Measurements from ENCODE around the gene C15orf40. TPM values are rescaled to one million over a fixed set of nuclear protein-coding genes. Genes with fewer than 3 reads are reported as not detected.

Gene C15orf40
- total RNA-seq, 4 donors from 2014 or later = 2.0 to 21.2 (median 8.3) TPM

DNA sequence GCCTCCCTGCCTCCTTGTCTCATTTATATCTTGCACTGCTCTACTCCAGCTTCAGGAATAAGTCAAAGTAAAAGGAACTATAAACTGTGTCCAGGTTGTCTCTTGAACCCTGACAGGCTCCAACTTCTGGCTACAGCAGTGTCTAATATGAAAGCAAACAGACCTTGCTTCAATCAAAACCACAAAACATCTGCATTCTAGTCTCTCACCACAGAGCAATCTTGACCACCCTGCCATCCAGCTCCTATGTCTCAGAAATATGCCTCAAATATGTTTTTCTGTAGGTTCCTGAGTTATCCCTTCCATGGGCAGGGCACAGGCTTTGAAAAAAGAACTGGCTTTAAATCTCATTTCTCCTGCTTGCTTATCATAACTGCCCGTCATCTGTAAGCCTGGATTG is 38.4 kb downstream of the C15orf40 start:
- intact Hi-C loops (cut with DNase I; ENCODE audit: low total_unique reads) = no loop called here
- H3K4me3 ChIP-seq = no peak overlapping the region
- H3K27me3 ChIP-seq = no peaks in the 10 kb centered on the region
- no peak for DNase-seq
- no peaks in the 10 kb centered on the region for H3K4me1 ChIP-seq
- no peak for TF ChIP-seq POLR2A (IDR thresholded peaks at IDR 0.05)
- no peak for TF ChIP-seq CTCF (IDR thresholded peaks at IDR 0.05)
- no peaks in the 10 kb centered on the region for H3K36me3 ChIP-seq
- H3K9me3 ChIP-seq = no peaks in the 10 kb centered on the region
- no peak overlapping the region for H3K27ac ChIP-seq

DNA sequence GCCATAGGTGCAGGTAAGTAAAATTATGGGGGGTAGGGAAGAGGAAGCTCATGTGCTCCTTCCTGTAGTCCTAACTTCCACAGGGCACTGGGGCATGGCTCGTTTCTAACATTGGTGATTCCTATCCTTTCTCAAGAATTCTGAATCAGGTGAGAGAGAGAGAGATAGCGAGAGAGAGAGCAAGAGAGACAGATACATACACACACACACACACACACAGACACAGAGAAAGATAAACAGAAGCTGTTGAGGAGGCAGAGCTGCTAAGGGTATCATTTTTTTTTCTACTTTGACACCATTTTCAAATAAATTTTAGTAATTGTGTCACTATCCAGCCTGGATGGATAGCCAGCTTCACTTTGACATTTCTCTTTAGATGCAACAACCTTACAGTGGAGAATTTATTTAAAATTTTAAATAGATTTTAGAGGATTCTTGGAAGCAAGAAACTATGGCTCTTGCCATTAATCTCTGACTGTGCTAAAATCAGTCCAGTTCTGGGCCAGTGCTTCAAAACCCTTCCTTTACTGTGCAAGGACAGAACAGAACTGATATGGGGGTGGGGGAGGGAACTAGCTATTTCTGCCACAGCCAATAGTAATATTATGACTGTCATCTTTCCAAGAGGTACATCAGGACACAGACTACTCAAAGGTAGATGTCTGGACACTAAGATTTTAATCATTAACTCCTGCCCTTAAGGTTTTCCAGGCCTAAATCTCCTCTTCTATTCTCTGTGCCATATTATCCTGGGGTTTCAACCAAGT is 40.0 kb downstream of the C15orf40 start:
- Histone ChIP-seq H3K9me3 (no peaks in the 10 kb centered on the region), H3K36me3 (no peaks in the 10 kb centered on the region), H3K4me3 (no peak overlapping the region), H3K27me3 (no peaks in the 10 kb centered on the region), H3K27ac (no peak overlapping the region), H3K4me1 (no peaks in the 10 kb centered on the region)
- DNase-seq = no peak
- intact Hi-C loops (cut with DNase I; ENCODE audit: low total_unique reads) = no loop called here
- no peak for TF ChIP-seq POLR2A (IDR thresholded peaks at IDR 0.05)
- no peak for TF ChIP-seq CTCF (IDR thresholded peaks at IDR 0.05)

GRCh38 chr15:82970696-82971095 is 40.7 kb downstream of the C15orf40 start:
- Histone ChIP-seq H3K9me3 (no peaks in the 10 kb centered on the region), H3K27me3 (no peaks in the 10 kb centered on the region)
- intact Hi-C loops (cut with DNase I; ENCODE audit: low total_unique reads) = no loop called here

DNA sequence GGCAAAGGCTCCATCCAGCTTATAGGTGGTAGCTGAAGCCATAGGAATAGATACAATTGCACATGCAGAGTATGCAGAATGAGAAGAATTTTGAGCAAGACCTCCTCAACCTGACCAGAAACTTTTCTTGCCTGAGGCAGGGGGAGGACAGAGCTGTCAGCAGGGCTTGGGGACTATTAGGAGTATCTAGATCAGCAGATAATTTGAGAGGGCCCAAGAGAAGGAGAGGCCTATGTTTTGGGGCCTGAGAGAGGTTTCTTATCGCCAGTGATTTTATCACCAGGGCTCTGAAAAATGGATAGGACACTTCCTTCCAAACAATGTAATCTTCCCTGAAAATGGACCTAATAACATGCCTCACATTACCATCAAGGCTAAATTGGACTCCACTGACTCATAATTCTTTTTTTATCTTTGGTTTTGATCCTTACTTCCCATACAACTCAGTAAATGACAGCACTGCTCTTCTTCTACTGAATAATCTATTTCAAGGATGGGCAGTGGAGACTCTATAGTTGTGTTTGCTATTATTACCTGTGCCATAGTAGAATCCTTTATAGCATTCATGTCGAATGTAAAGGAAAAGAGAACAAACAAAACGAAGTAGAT is 41.3 kb downstream of the C15orf40 start:
- Histone ChIP-seq H3K27ac (no peak overlapping the region), H3K27me3 (no peaks in the 10 kb centered on the region), H3K4me3 (no peak overlapping the region), H3K9me3 (no peaks in the 10 kb centered on the region), H3K4me1 (no peaks in the 10 kb centered on the region), H3K36me3 (no peaks in the 10 kb centered on the region)
- no peak for DNase-seq
- intact Hi-C loops (cut with DNase I; ENCODE audit: low total_unique reads) = no loop called here
- no peak for TF ChIP-seq CTCF (IDR thresholded peaks at IDR 0.05)
- no peak for TF ChIP-seq POLR2A (IDR thresholded peaks at IDR 0.05)

More at GRCh38 chr15:82970696-82971095, 40.7 kb downstream of the C15orf40 start:
- DNase-seq = no peak
- Histone ChIP-seq H3K4me3 (no peak overlapping the region), H3K4me1 (no peaks in the 10 kb centered on the region), H3K36me3 (no peaks in the 10 kb centered on the region), H3K27ac (no peak overlapping the region)
- TF ChIP-seq POLR2A (IDR thresholded peaks at IDR 0.05) = no peak
- TF ChIP-seq CTCF (IDR thresholded peaks at IDR 0.05) = no peak

- Histone ChIP-seq H3K27me3 (no peaks in the 10 kb centered on the region), H3K36me3 (no peaks in the 10 kb centered on the region), H3K4me3 (no peak overlapping the region), H3K27ac (no peak overlapping the region), H3K9me3 (no peaks in the 10 kb centered on the region), H3K4me1 (no peaks in the 10 kb centered on the region)
- intact Hi-C loops (cut with DNase I; ENCODE audit: low total_unique reads) = no loop called here
- TF ChIP-seq CTCF (IDR thresholded peaks at IDR 0.05) (no peak), POLR2A (IDR thresholded peaks at IDR 0.05) (no peak)
- no peak for DNase-seq
Observed at GRCh38 chr15:82969353-82969752, 42.1 kb downstream of the C15orf40 start.

Measured in uterus (tissue), 4 donors.